Neural progenitor cell (in vitro differentiated cells): Measurements from ENCODE around the gene MSRB1.

Experiments
- EZH2 ChIP-seq: fragments of 200-600 bp; sonication (generic); IDR thresholded peaks from 2 replicates; pipeline ENCODE4 v1.6.1; 2017; ENCODE audit warnings: antibody characterized with exemption, mild to moderate bottlenecking, moderate library complexity
- TF ChIP-seq, protein P1 (sequence below): fragments of 200-600 bp; sonication (generic); IDR thresholded peaks from 2 replicates; pipeline ENCODE4 v1.5.1; 2017; ENCODE audit warnings: antibody characterized with exemption, mild to moderate bottlenecking

DNA sequence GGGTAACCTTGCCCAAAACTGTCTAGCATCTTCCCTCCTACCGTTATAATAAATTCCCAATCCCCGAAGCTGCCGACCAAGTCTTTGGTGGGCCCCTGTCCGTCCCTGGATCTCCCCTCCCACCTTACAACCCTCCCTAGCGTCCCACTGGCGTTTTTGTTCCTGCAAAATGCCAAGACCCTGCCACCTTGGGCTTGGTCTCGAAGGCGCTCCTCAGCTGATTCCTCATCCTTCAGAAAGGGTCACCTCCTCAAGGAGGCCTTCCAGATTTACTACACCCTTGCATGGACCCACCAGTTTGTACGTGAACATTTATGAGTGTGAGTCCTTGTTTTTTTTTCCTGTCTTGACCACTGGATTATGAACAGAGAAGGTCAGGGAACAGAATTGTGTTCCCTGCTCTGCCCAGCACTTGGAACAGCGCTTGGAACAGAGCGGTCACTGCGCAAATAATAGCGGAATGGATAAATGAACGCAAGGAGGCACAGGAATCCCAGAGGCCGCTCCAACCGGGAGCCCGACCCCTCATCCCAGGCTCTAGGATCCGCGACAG lies 40.1 kb upstream of the MSRB1 start:
- TF ChIP-seq, protein P1, sequence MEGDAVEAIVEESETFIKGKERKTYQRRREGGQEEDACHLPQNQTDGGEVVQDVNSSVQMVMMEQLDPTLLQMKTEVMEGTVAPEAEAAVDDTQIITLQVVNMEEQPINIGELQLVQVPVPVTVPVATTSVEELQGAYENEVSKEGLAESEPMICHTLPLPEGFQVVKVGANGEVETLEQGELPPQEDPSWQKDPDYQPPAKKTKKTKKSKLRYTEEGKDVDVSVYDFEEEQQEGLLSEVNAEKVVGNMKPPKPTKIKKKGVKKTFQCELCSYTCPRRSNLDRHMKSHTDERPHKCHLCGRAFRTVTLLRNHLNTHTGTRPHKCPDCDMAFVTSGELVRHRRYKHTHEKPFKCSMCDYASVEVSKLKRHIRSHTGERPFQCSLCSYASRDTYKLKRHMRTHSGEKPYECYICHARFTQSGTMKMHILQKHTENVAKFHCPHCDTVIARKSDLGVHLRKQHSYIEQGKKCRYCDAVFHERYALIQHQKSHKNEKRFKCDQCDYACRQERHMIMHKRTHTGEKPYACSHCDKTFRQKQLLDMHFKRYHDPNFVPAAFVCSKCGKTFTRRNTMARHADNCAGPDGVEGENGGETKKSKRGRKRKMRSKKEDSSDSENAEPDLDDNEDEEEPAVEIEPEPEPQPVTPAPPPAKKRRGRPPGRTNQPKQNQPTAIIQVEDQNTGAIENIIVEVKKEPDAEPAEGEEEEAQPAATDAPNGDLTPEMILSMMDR, result no peak
- TF ChIP-seq EZH2, result no peak
